GM21576 (cell line): Measurements from ENCODE around the gene CD276.
"Not testable (repeated sequence)": the region's sequence is repeated elsewhere in the genome, so short reads cannot be mapped to it uniquely, and the experiment has no call there.

Experiments used
- ATAC-seq: cut with Tn5 transposase; IDR thresholded peaks from one replicate; pipeline ENCODE4 v1.9.1; 2021; ENCODE audit warnings: mild to moderate bottlenecking, moderate library complexity; ENCODE audit not compliant: unreplicated experiment

The CD276 gene

DNA sequence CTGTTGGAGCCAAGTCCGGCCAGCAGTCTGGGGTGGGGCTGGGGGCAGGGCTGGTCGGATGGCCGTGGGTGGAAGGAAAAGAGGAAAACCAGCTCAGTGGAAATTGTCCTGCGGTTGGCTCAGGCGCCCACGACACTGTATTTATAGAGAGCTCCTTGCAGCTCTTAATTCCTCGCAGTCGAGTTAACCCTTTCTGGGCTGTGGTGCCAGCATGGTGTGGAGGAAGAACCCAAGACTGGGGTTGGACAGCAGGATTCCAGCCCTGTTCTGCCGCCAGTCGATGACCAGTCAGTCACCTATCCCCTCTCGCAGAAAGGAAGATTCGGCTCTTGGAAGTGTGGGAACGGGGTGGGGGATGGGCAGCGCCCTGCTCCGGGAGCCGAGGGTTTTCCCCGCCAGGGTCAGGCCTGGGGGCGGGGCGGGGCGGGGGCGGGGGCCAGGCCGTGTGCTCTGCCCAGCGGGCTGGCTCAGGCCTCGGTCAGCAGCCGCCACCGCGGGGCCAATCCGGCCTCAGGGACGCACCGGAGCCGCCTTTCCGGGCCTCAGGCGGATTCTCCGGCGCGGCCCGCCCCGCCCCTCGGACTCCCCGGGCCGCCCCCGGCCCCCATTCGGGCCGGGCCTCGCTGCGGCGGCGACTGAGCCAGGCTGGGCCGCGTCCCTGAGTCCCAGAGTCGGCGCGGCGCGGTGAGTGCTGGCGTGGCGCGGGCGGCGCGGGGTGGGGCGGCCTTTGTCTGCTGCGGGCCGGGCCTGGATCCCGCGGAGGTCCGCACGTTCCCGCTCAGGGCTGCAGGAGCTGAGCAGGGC is at the start of gene CD276:
TSS of gene CD276 (plus strand) at position 607 of the 804 bp plus-strand sequence. CDS start 15,257 bp downstream, outside the sequence.
- ATAC-seq: no peak

DNA sequence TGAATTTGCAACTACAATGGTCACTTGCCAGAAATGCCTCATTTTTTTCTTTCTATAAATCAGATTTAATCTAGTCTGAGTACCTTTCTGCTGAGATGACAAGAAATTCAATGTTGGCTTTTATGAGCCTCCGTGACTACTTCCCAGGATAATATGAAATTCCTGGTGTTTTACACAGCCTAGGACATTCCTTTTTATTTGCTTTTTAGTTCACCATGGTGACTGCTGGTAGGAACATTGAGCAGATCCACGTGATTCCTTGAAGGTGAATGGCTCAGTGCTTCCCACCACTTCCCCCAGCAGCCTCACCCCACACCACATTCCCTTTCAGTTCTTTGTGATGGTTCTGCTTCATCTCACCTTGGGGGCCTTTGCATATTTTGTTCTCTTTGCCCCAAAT is 46.7 kb upstream of the CD276 start:
- ATAC-seq: no peak

GRCh38 chr15:73639464-73639863 is 44.7 kb upstream of the CD276 start:
- not testable (repeated sequence) for ATAC-seq

- ATAC-seq: no peak
Measured at GRCh38 chr15:73647259-73648013, 36.7 kb upstream of the CD276 start.

DNA sequence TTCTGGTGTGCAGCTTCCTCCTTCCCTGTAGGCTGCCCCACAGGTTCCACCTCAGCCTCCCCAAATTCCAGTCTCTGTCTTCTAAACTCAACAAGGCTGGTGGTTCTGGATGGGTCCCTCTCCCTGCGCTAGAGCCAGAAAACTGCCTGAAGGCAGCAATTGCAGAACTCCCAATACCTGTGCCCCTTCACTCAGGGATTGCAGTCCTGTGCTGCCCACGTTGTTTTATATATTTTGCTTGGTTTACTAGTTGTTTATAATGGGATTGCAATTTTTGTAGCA is 36.2 kb upstream of the CD276 start:
- ATAC-seq: no peak

GRCh38 chr15:73650416-73651126 is 33.6 kb upstream of the CD276 start:
- no peak for ATAC-seq

- ATAC-seq: no peak
Measured at GRCh38 chr15:73654659-73655058, 29.5 kb upstream of the CD276 start.

DNA sequence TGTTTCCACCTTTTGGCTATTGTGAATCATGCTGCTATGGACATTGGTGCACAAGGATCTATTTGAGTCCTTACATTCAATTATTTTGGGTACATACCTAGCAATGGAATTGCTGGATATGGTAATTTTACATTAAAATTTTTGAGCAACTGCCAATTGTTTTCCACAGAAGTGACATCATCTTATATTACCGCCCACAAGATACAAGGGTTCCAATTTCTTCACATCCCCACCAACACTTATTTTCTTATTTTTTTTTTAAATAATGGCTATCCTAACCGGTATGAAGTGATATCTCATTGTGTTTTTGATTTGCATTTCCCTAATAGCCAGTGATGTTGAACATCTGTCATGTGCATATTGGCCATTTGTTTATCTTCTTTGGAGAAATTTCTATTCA is 28.5 kb upstream of the CD276 start:
- no peak for ATAC-seq

GRCh38 chr15:73658645-73659044 is 25.5 kb upstream of the CD276 start:
- ATAC-seq: no peak

DNA sequence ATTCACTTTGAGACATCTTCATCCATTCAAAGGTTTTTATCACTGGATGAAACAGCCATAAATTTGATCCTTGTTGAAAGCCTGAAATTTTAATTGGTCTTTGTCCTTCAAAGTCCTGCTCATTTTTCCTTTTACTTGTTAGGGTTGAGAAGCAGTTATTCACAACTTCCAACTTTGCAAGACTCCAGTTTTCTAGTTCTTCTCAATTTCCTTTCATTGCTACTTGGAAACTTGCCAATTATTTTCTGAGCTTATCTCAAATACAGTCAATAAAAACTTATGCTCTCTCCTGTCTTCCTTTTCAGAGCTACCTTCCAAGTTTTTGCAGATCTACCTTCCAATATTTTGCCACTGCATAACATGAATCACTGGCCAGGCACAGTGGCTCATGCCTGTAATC is 23.7 kb upstream of the CD276 start:
- ATAC-seq: no peak

DNA sequence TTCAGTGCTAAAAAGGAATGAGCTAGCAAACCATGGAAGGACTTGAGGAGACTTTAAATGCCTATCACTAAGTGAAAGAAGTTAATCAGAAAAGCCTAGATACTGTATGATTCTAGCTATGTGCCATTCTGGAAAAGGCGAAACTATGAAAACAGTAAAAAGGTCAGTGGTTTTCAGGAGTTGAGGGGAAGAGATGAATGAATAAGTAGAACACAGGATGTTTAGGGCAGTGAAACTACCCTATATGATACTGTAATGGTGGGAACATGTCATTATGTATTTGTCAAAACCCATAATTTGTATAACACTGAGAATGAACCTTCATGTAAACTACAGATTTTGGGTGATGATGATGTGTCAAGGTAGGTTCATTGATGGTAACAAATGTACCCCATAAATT is 9.6 kb upstream of the CD276 start:
- ATAC-seq: no peak

DNA sequence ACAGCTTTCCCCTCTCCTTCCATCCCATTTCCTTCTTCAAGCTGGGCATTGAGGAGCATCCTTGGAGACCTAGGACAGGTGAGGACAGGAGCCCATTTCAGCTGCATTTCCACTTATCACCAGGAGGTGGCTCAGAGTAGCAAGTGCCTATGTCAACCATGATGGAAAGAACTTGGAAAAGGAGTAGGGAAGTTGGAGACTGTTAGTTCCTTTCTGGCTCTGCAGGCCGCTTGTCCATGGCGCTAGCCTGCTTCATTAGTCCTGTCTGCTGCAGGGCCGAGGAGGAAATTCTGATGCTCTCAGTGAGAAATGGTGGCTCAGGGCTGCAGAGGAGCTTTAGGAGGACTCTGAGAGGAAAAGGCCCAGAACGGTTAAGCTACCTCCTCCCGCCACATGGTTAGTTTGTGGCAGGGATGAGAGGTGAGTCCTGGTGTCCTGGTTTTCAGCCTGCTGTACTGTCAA is 7.0 kb upstream of the CD276 start:
- ATAC-seq: no peak

- no peak for ATAC-seq
Measured at GRCh38 chr15:73677733-73678132, 6.5 kb upstream of the CD276 start.

DNA sequence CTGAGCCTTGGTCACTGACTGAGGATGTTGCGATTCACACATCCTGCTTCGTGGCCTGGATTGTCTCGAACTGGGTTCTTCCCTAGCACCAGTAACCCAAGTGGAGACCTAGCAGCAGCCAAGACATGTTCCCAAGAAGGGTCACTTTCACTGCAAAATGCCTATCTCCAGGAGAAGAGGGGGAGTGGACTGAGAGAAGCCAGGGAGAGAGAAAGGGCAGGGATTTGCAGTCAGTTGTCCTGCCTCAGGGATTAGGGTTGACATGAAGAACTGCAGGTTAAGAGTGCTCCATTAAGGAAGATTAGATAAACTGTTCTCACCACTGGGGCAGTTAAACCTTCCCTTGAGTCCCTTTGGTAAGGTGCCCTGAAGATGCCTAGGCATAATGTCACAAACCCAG is 5.7 kb upstream of the CD276 start:
- no peak for ATAC-seq

DNA sequence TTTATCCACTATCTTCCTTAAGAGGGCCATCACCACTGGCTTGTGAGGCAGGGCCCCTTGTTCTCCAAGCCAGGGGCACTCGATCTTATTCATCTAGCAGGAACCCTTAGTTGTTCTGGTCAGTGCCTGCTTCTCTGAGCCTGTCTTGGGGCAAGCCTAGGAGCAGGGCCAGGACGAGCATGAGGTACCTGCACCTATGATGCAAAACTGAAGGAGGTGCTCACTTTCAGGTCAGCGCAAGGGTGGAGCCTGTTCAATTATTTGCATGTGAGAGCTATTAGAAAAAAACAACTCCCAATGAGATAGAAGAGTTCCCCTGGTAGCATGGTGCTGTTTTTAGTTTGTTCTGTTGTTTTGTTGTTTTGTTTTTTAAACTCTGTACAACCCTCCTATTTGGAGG is 5.0 kb upstream of the CD276 start:
- ATAC-seq: no peak

DNA sequence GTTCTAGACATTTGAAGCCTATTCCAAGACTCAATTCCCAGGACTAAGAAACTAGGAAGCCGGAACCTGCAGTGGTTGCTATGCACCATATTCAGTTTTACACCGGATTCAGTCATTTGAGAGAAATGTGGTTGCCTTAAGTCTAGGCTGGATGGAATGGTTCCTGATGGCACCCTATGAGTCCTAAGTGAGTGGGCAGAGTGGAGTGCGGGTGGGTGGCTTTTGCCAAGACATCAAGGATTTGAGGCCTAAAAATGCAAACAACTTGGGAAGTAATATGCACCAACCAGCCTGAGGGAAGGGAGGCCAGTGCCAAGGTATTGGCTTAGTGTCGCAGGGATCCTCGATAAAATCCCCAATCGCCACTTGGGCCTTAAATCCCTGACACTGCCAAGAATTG is 4.2 kb upstream of the CD276 start:
- ATAC-seq: no peak

DNA sequence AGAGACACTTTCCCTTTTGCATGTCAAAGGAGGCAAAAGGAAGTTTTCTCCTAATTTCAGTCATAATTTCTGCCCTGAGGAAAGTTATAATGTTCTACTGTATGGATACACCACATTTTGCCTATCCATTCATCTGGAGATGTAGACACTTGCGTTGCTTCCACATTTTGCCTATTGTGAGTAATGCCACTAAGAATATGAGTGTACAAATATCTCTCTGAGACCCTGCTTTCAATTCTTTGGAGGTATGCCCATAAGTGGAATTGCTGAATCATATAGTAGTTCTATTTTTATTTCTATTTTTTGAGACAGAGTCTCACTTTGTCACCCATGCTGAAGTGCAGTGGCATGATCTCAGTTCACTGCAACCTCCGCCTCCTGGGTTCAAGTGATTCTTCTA is 3.6 kb upstream of the CD276 start:
- no peak for ATAC-seq

DNA sequence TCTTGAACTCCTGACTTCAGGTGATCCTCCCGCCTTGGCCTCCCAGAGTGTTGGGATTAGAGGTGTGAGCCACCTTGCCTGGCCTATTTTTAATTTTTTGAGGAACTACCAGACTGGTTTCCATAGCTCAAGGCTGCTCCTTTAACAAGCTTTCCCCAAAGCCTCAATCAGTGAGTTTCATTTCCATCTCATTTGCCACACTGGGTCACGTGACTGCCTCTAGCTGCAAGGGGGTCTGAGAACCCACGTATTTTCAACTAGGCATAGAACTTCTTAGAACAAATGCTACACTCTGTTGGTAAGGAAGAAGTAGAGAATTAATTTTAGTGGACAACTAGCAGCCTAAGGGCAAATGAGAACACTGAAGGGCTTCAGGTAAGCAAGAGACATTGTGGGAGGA is 3.1 kb upstream of the CD276 start:
- ATAC-seq: no peak

DNA sequence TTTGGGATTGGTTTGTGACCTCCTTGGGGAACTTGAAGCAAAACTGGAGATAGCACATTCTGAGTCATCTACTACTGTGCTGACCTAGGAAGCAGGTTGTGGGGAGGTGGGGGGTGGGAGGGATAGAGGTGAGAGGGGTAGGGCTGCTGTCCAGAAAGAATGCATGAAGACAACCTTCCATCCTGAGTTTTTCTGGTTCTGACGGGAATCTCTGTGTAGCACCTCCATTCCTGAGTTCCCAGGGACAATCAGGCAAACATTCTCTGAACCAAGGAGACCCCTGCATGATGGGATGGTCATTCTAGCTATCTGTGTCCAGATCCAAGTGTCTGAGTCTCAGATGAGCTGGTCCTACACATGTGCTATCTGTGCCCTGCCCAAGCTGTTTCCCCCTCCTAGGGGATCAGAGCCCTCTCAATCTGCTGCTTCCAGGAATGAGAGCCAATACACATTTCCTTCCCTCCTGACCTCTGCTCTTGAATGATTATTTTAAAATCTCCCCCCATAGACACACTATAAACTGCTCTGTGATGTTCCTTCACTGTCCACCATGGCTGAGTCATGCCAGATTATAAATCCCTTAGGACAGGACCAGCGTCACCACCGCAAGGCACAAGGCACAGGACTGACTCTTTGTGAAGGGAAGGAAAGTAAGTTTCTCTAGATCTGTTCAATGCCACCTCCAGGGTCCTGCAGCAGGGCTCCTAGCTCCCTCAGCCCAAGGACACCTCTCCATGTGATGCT is 2.2 kb upstream of the CD276 start:
- ATAC-seq: no peak

GRCh38 chr15:73682600-73683090 is 1.5 kb upstream of the CD276 start:
- ATAC-seq: no peak

- no peak for ATAC-seq
Measured at GRCh38 chr15:73683257-73683776, 866 bp upstream of the CD276 start.
